ENCODE measurements around the gene EPRS1. TPM values are rescaled to one million over a fixed set of nuclear protein-coding genes. Genes with fewer than 3 reads are reported as not detected.

Gene EPRS1
- total RNA-seq, 1 experiment from 2014 or later: 140 TPM

DNA sequence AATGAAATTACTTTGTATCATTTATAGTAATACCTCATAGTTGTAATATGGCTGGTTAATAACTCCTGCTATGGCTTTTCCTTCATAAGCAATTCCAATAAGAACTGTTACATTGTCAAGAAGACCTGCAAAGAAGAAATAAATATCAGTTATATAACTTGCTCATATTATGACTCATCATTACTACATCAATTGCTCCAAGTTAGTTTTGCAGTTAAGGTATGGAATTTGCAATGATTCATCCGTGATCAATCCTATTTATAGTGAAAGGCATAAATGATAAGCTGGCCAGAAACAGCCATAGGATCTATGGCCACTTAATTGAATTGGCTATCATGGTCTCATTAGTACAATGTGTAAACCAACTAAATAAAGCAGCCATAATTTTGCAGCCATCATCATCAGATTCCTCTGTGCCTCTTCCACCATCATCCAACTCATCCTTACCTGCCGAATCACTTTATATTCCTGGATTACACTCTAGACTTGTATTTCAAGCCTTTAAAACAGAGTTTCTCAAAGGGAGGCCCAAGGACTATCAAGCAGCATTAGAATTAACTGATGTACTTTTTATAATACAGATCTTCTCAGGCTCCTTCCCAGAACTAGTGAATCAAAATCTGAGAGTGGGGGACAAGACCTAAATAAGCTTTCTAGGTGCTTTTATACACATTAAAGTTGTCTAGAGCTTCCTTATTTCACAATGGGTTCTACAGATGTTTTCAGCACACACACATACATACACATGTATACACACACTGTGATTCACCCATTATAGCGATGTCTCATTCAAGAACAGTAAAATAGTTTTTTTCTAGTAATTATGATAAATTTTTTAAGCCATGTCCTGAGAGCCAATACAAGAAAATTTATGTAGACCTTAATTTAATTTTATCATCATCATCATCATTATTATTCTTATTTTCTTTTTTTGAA lies 21.2 kb upstream of the EPRS1 start (continued):
- TF ChIP-seq ARID4B (CRISPR knock-in tag; IDR thresholded peaks at IDR 0.05; ENCODE audit: borderline replicate concordance) (no peak), RORB (CRISPR knock-in tag; IDR thresholded peaks at IDR 0.05) (no peak), NFATC4 (CRISPR knock-in tag; IDR thresholded peaks at IDR 0.05) (no peak)

DNA sequence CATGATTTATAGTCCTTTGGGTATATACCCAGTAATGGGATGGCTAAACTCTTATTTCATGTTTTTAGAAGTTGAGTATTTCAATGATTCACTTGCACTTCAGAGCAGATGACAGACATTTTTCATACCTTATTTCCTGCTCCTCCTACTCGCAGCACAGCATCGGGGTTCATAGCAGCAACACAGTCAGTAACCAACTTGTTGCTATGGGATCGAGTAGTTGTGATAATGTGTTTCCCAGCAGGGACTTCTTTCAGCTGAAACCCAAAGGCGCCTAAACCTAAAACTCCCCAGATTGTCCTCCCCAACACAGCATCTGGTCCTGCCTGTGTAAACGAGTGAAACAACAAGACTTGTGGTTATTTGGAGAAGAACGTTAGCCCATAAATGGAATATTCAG lies 16.3 kb upstream of the EPRS1 start:
- peaks cover 9% of the 10 kb centered on the region for H3K4me1 Mint-ChIP-seq
- H3K4me3 Mint-ChIP-seq: no peak overlapping the region
- no peaks in the 10 kb centered on the region for H3K9me3 Mint-ChIP-seq
- no peak for ATAC-seq
- CTCF ChIA-PET: no interaction called here
- TF ChIP-seq, protein P1, sequence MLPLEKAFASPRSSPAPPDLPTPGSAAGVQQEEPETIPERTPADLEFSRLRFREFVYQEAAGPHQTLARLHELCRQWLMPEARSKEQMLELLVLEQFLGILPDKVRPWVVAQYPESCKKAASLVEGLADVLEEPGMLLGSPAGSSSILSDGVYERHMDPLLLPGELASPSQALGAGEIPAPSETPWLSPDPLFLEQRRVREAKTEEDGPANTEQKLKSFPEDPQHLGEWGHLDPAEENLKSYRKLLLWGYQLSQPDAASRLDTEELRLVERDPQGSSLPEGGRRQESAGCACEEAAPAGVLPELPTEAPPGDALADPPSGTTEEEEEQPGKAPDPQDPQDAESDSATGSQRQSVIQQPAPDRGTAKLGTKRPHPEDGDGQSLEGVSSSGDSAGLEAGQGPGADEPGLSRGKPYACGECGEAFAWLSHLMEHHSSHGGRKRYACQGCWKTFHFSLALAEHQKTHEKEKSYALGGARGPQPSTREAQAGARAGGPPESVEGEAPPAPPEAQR (CRISPR knock-in tag; IDR thresholded peaks at IDR 0.05): no peak
- TF ChIP-seq NFATC4 (CRISPR knock-in tag; IDR thresholded peaks at IDR 0.05) (no peak), SP1 (CRISPR knock-in tag; conservative IDR thresholded peaks at IDR 0.05) (no peak), PRRX2 (CRISPR knock-in tag; IDR thresholded peaks at IDR 0.05) (no peak)
- H3K27me3 Mint-ChIP-seq (ENCODE audit: low read depth): no peaks in the 10 kb centered on the region
- POLR2A ChIA-PET: no interaction called here
- peaks cover 15% of the 10 kb centered on the region for H3K36me3 Mint-ChIP-seq
- no peak overlapping the region for H3K27ac Mint-ChIP-seq
- no peak for DNase-seq (ENCODE audit: low spot score)

DNA sequence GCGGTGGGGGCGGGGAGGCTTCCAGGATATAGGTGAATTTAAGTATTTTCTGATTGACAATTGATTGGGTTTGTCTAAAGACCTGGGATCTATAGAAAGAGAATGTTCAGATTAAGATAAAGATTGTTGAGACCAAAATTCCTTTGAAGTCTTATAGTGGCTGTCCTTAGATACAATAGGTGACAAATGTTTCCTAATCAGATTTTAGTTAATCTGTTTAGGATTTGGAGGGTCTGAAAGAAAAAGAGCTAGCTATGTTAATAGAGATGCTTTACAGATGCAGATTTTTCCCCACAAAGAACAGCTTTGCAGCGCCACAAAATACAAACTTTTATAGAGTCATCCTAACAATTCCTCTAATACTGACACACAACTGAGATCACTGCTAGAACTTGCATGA lies 14.6 kb upstream of the EPRS1 start:
- Mint-ChIP-seq H3K36me3 (peaks cover 15% of the 10 kb centered on the region), H3K27me3 (ENCODE audit: low read depth) (no peaks in the 10 kb centered on the region), H3K4me3 (no peak overlapping the region), H3K4me1 (peaks cover 9% of the 10 kb centered on the region), H3K27ac (peak overlapping the region; percentile 65; the same call in 1 of the 2 replicates), H3K9me3 (no peaks in the 10 kb centered on the region)
- ATAC-seq (no peak; the same call in 1 of the 2 replicates), DNase-seq (ENCODE audit: low spot score) (no peak)
- ChIA-PET CTCF (no interaction called here), POLR2A (no interaction called here)
- no peak for TF ChIP-seq ATF2 (CRISPR knock-in tag; IDR thresholded peaks at IDR 0.05; ENCODE audit: borderline replicate concordance, low read depth)
- TF ChIP-seq NFYB (CRISPR knock-in tag; conservative IDR thresholded peaks at IDR 0.05; ENCODE audit: low read depth): no peak
- no peak for TF ChIP-seq ELF4 (CRISPR knock-in tag; IDR thresholded peaks at IDR 0.05; ENCODE audit: low read depth)
- TF ChIP-seq, protein P2, sequence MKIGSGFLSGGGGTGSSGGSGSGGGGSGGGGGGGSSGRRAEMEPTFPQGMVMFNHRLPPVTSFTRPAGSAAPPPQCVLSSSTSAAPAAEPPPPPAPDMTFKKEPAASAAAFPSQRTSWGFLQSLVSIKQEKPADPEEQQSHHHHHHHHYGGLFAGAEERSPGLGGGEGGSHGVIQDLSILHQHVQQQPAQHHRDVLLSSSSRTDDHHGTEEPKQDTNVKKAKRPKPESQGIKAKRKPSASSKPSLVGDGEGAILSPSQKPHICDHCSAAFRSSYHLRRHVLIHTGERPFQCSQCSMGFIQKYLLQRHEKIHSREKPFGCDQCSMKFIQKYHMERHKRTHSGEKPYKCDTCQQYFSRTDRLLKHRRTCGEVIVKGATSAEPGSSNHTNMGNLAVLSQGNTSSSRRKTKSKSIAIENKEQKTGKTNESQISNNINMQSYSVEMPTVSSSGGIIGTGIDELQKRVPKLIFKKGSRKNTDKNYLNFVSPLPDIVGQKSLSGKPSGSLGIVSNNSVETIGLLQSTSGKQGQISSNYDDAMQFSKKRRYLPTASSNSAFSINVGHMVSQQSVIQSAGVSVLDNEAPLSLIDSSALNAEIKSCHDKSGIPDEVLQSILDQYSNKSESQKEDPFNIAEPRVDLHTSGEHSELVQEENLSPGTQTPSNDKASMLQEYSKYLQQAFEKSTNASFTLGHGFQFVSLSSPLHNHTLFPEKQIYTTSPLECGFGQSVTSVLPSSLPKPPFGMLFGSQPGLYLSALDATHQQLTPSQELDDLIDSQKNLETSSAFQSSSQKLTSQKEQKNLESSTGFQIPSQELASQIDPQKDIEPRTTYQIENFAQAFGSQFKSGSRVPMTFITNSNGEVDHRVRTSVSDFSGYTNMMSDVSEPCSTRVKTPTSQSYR (CRISPR knock-in tag; IDR thresholded peaks at IDR 0.05): no peak
- TF ChIP-seq, protein P3, sequence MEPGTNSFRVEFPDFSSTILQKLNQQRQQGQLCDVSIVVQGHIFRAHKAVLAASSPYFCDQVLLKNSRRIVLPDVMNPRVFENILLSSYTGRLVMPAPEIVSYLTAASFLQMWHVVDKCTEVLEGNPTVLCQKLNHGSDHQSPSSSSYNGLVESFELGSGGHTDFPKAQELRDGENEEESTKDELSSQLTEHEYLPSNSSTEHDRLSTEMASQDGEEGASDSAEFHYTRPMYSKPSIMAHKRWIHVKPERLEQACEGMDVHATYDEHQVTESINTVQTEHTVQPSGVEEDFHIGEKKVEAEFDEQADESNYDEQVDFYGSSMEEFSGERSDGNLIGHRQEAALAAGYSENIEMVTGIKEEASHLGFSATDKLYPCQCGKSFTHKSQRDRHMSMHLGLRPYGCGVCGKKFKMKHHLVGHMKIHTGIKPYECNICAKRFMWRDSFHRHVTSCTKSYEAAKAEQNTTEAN (CRISPR knock-in tag; IDR thresholded peaks at IDR 0.05): no peak
- TF ChIP-seq GRHL2 (CRISPR knock-in tag; IDR thresholded peaks at IDR 0.05; ENCODE audit: insufficient replicate concordance, severe bottlenecking): no peak
- TF ChIP-seq NFATC4 (CRISPR knock-in tag; IDR thresholded peaks at IDR 0.05): no peak
- no peak for TF ChIP-seq ESRRA (CRISPR knock-in tag; IDR thresholded peaks at IDR 0.05; ENCODE audit: borderline replicate concordance)
